ENCODE results near the gene HOXA3. TPM values are rescaled to one million over a fixed set of nuclear protein-coding genes. Genes with fewer than 3 reads are reported as not detected.

HOXA3 gene
- total RNA-seq, 1 experiment from 2014 or later = not detected

DNA sequence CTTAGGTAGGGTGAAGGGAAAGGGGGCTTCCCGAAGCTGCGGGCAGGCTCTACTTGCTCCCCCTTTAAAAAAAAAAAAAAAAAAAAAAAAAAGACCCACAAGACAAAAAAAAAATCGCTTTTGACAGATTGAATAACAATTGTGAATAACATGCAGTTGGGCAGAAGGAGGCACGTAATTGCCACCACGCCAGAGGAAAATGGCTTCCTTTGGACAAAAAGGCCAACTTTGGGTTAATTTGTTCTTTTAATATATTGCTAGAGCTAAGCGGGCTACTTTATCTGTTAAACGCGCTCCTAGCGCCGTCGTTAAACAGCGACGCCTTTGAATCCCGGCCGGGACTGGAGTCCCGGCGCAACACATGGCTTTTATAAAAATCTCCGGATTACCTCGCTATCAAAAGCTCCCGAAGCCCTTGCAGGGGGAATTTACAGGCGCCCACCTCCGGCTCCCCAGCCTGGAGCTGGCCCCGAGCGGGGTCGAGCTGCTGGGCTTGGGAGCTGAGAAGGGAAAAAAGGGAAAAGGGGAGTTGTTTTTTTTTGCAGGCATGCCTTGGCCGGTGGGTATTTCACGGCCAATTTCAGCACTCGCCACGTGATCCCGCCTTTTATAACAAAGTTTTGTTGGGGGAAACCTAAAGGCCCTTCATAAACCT is 31.4 kb upstream of the HOXA3 start:
- no peak for TF ChIP-seq ESRRA (CRISPR knock-in tag; IDR thresholded peaks at IDR 0.05; ENCODE audit: borderline replicate concordance)
- TF ChIP-seq CREB1 (CRISPR knock-in tag; IDR thresholded peaks at IDR 0.05) = no peak
- no peak for TF ChIP-seq EMX1 (CRISPR knock-in tag; IDR thresholded peaks at IDR 0.05)
- TF ChIP-seq, protein P1, sequence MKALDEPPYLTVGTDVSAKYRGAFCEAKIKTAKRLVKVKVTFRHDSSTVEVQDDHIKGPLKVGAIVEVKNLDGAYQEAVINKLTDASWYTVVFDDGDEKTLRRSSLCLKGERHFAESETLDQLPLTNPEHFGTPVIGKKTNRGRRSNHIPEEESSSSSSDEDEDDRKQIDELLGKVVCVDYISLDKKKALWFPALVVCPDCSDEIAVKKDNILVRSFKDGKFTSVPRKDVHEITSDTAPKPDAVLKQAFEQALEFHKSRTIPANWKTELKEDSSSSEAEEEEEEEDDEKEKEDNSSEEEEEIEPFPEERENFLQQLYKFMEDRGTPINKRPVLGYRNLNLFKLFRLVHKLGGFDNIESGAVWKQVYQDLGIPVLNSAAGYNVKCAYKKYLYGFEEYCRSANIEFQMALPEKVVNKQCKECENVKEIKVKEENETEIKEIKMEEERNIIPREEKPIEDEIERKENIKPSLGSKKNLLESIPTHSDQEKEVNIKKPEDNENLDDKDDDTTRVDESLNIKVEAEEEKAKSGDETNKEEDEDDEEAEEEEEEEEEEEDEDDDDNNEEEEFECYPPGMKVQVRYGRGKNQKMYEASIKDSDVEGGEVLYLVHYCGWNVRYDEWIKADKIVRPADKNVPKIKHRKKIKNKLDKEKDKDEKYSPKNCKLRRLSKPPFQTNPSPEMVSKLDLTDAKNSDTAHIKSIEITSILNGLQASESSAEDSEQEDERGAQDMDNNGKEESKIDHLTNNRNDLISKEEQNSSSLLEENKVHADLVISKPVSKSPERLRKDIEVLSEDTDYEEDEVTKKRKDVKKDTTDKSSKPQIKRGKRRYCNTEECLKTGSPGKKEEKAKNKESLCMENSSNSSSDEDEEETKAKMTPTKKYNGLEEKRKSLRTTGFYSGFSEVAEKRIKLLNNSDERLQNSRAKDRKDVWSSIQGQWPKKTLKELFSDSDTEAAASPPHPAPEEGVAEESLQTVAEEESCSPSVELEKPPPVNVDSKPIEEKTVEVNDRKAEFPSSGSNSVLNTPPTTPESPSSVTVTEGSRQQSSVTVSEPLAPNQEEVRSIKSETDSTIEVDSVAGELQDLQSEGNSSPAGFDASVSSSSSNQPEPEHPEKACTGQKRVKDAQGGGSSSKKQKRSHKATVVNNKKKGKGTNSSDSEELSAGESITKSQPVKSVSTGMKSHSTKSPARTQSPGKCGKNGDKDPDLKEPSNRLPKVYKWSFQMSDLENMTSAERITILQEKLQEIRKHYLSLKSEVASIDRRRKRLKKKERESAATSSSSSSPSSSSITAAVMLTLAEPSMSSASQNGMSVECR (CRISPR knock-in tag; IDR thresholded peaks at IDR 0.05; ENCODE audit: borderline replicate concordance) = no peak
- TF ChIP-seq, protein P2, sequence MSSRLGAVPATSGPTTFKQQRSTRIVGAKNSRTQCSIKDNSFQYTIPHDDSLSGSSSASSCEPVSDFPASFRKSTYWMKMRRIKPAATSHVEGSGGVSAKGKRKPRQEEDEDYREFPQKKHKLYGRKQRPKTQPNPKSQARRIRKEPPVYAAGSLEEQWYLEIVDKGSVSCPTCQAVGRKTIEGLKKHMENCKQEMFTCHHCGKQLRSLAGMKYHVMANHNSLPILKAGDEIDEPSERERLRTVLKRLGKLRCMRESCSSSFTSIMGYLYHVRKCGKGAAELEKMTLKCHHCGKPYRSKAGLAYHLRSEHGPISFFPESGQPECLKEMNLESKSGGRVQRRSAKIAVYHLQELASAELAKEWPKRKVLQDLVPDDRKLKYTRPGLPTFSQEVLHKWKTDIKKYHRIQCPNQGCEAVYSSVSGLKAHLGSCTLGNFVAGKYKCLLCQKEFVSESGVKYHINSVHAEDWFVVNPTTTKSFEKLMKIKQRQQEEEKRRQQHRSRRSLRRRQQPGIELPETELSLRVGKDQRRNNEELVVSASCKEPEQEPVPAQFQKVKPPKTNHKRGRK (CRISPR knock-in tag; IDR thresholded peaks at IDR 0.05; ENCODE audit: borderline replicate concordance) = no peak
- TF ChIP-seq ZNF317 (CRISPR knock-in tag; IDR thresholded peaks at IDR 0.05; ENCODE audit: borderline replicate concordance, low read depth) = no peak
- TF ChIP-seq MXD4 (CRISPR knock-in tag; IDR thresholded peaks at IDR 0.05; ENCODE audit: borderline replicate concordance) = no peak
- TF ChIP-seq CREM (CRISPR knock-in tag; IDR thresholded peaks at IDR 0.05) = no peak
- TF ChIP-seq, protein P3, sequence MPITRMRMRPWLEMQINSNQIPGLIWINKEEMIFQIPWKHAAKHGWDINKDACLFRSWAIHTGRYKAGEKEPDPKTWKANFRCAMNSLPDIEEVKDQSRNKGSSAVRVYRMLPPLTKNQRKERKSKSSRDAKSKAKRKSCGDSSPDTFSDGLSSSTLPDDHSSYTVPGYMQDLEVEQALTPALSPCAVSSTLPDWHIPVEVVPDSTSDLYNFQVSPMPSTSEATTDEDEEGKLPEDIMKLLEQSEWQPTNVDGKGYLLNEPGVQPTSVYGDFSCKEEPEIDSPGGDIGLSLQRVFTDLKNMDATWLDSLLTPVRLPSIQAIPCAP (CRISPR knock-in tag; IDR thresholded peaks at IDR 0.05) = no peak
- TF ChIP-seq RELA (CRISPR knock-in tag; IDR thresholded peaks at IDR 0.05; ENCODE audit: borderline replicate concordance) = no peak
- DNase-seq (ENCODE audit: low spot score) = no peak
- peaks cover 55% of the 10 kb centered on the region for H3K4me1 Mint-ChIP-seq
- H3K9me3 Mint-ChIP-seq = no peaks in the 10 kb centered on the region
- H3K27me3 Mint-ChIP-seq (ENCODE audit: low read depth) = peaks cover 100% of the 10 kb centered on the region
- ChIA-PET CTCF (interaction anchor here (0.6 to 1.7 kb wide), 4 partner anchors 12 to 465 kb away, joined by 3 to 5 read pairs (median 4); partner anchors contain the start of gene HOXA5), POLR2A (interaction anchor here (0.6 kb wide), 1 partner anchor 227 kb away, joined by 4 read pairs; no protein-coding TSS in a partner anchor)
- H3K36me3 Mint-ChIP-seq = 0 out of 2 replicates have a peak, but pooled peaks cover 3% of the 10 kb centered on the region
- H3K4me3 Mint-ChIP-seq = peak overlapping the region; percentile 40
- no peak for ATAC-seq
- no peak overlapping the region for H3K27ac Mint-ChIP-seq

DNA sequence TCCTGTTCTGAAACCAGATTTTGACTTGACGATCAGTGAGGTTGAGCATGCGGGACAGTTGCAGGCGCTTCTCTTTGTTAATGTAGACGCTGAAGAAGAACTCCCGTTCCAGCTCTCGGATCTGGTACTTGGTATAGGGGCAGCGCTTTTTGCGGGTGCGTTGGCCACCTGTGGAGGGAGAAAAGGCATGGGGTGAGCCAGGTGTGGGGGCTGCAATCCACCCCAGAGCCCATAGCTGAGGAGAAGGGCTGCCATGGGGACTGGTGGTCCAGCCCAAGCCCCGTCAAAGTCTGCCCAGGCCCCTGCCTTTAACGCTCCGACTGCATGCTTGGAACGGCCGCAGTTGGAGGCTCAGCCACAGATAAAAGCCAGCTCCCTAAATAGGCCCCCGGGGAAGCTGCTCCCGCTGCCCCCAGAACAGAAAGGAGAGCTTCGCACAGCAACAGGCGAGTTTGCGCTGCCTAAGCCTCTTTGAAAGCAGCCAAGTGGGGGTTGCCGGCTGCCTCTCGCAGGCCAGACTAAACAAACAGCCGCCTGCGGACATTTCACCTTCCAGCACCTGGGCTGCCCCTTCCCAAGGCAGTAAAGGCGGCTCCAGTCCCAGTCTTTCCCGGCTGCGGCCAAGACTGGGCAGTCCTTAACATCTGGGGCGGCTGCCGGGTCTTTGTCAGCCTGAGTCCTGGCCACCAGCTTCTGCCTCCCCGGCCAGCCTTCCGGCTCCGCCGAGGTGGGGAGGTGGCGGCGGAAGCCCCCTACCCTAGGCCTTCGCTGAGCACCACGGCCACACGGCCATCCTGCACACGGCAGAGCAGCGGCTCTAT is 30.7 kb upstream of the HOXA3 start:
- Mint-ChIP-seq H3K27me3 (ENCODE audit: low read depth) (peaks cover 100% of the 10 kb centered on the region), H3K36me3 (0 out of 2 replicates have a peak, but pooled peaks cover 3% of the 10 kb centered on the region), H3K4me3 (peak overlapping the region; percentile 40; the same call in 1 of the 2 replicates), H3K4me1 (peaks cover 48% of the 10 kb centered on the region), H3K9me3 (no peaks in the 10 kb centered on the region), H3K27ac (no peak overlapping the region)
- ATAC-seq (peak; percentile 47), DNase-seq (ENCODE audit: low spot score) (peak; percentile 67)
- CTCF ChIA-PET = interaction anchor here (0.6 to 1.7 kb wide), 2 partner anchors 13 to 465 kb away, joined by 4 to 5 read pairs; no protein-coding TSS in a partner anchor
- POLR2A ChIA-PET = interaction anchor here (0.6 kb wide), 1 partner anchor 228 kb away, joined by 4 read pairs; no protein-coding TSS in a partner anchor
- TF ChIP-seq, protein P4, sequence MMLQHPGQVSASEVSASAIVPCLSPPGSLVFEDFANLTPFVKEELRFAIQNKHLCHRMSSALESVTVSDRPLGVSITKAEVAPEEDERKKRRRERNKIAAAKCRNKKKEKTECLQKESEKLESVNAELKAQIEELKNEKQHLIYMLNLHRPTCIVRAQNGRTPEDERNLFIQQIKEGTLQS (CRISPR knock-in tag; conservative IDR thresholded peaks at IDR 0.05) = no peak
- no peak for TF ChIP-seq JAZF1 (CRISPR knock-in tag; IDR thresholded peaks at IDR 0.05)
- TF ChIP-seq, protein P5, sequence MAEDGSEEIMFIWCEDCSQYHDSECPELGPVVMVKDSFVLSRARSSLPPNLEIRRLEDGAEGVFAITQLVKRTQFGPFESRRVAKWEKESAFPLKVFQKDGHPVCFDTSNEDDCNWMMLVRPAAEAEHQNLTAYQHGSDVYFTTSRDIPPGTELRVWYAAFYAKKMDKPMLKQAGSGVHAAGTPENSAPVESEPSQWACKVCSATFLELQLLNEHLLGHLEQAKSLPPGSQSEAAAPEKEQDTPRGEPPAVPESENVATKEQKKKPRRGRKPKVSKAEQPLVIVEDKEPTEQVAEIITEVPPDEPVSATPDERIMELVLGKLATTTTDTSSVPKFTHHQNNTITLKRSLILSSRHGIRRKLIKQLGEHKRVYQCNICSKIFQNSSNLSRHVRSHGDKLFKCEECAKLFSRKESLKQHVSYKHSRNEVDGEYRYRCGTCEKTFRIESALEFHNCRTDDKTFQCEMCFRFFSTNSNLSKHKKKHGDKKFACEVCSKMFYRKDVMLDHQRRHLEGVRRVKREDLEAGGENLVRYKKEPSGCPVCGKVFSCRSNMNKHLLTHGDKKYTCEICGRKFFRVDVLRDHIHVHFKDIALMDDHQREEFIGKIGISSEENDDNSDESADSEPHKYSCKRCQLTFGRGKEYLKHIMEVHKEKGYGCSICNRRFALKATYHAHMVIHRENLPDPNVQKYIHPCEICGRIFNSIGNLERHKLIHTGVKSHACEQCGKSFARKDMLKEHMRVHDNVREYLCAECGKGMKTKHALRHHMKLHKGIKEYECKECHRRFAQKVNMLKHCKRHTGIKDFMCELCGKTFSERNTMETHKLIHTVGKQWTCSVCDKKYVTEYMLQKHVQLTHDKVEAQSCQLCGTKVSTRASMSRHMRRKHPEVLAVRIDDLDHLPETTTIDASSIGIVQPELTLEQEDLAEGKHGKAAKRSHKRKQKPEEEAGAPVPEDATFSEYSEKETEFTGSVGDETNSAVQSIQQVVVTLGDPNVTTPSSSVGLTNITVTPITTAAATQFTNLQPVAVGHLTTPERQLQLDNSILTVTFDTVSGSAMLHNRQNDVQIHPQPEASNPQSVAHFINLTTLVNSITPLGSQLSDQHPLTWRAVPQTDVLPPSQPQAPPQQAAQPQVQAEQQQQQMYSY (CRISPR knock-in tag; IDR thresholded peaks at IDR 0.05) = peak; percentile 67; the same call in 1 of the 2 replicates

All from WTC11 (cell line).